GM23248 (cell line): Measurements from ENCODE around the gene UGT1A5. TPM values are rescaled to one million over a fixed set of nuclear protein-coding genes. Genes with fewer than 3 reads are reported as not detected.

Experiments
- DNase-seq: peaks from one replicate; pipeline ENCODE4 v3.0.0-alpha.2; 2015
- H2AFZ ChIP-seq: fragments of 200-600 bp; sonication (generic); 2 replicates; pipeline ENCODE4 v1.6.1; 2016; ENCODE audit warnings: antibody characterized with exemption
- H3F3A ChIP-seq: fragments of 200-600 bp; sonication (generic); 2 replicates; pipeline ENCODE4 v1.6.1; 2016; ENCODE audit warnings: mild to moderate bottlenecking, antibody characterized with exemption, mixed run types; ENCODE audit not compliant: insufficient read depth
- H3K27ac ChIP-seq: fragments of 200-600 bp; sonication (generic); 2 replicates; pipeline ENCODE4 v1.5.1; 2016; ENCODE audit warnings: mild to moderate bottlenecking
- H3K27me3 ChIP-seq: fragments of 200-600 bp; sonication (generic); replicated peaks from 2 replicates; pipeline ENCODE4 v1.6.1; 2016; ENCODE audit warnings: mild to moderate bottlenecking; ENCODE audit not compliant: insufficient read depth
- H3K36me3 ChIP-seq: fragments of 200-600 bp; sonication (generic); 2 replicates; pipeline ENCODE4 v1.6.1; 2016; ENCODE audit warnings: low read depth, mild to moderate bottlenecking
- H3K4me1 ChIP-seq: fragments of 200-600 bp; sonication (generic); 2 replicates; pipeline ENCODE4 v1.6.1; 2016; ENCODE audit warnings: mild to moderate bottlenecking; ENCODE audit not compliant: insufficient read depth
- H3K4me2 ChIP-seq: fragments of 200-600 bp; sonication (generic); one replicate; pipeline ENCODE4 v1.6.1; 2016; ENCODE audit warnings: mild to moderate bottlenecking; ENCODE audit not compliant: unreplicated experiment
- H3K4me3 ChIP-seq: fragments of 200-600 bp; sonication (generic); 2 replicates; pipeline ENCODE4 v1.5.1; 2016; ENCODE audit warnings: mild to moderate bottlenecking
- H3K79me2 ChIP-seq: fragments of 200-600 bp; sonication (generic); 2 replicates; pipeline ENCODE4 v1.6.1; 2016; ENCODE audit warnings: mild to moderate bottlenecking; ENCODE audit not compliant: insufficient read depth
- H3K9ac ChIP-seq: fragments of 200-600 bp; sonication (generic); 2 replicates; pipeline ENCODE4 v1.6.1; 2016; ENCODE audit warnings: mild to moderate bottlenecking
- H3K9me2 ChIP-seq: fragments of 200-600 bp; sonication (generic); 2 replicates; pipeline ENCODE4 v1.6.1; 2016; ENCODE audit warnings: mixed run types, mild to moderate bottlenecking, moderate library complexity; ENCODE audit not compliant: insufficient read depth
- H3K9me3 ChIP-seq: fragments of 200-600 bp; sonication (generic); one replicate; pipeline ENCODE4 v1.6.1; 2017; ENCODE audit warnings: low read depth
- H4K20me1 ChIP-seq: fragments of 200-600 bp; sonication (generic); 2 replicates; pipeline ENCODE4 v1.6.0; 2016; ENCODE audit not compliant: insufficient read depth
- EZH2 ChIP-seq: fragments of 200-600 bp; sonication (generic); IDR thresholded peaks from 2 replicates; pipeline ENCODE4 v1.6.1; 2018; ENCODE audit warnings: antibody characterized with exemption, mild to moderate bottlenecking; ENCODE audit not compliant: insufficient read depth, poor library complexity, severe bottlenecking
- EZH2phosphoT487 ChIP-seq: fragments of 200-600 bp; sonication (generic); IDR thresholded peaks from 2 replicates; pipeline ENCODE4 v1.6.1; 2018; ENCODE audit warnings: antibody characterized with exemption, moderate library complexity, mild to moderate bottlenecking, low read depth; ENCODE audit not compliant: insufficient read depth
- WGBS, 2 experiments: methylation state at CpG; one replicate each; pipeline ENCODE4 v1.1.6; 2015 to 2017; ENCODE audit warnings: low lambda C conversion rate in 2 of 2, low coverage in 1 of 2; ENCODE audit errors: missing lambda C conversion rate in 2 of 2; 5-methylcytosine and 5-hydroxymethylcytosine counted together
- in situ Hi-C: fragments of 300-500 bp; cut with MboI; formaldehyde crosslinking; loops from 2 replicates; pipeline ENCODE4 v1.15.0; 2020
- polyA plus RNA-seq: library from polyadenylated mRNA; unstranded; fragments of >200 nt; fragmentation: Nextera tagmentation; extraction: Ambion mirVana; gene quantifications from 2 replicates; pipeline ENCODE4 v1.2.1, GENCODE V29; 2016
- total RNA-seq: library from RNA; depleted of rRNA; stranded (reverse); fragments of >200 nt; shearing (Covaris generic); gene quantifications from 2 replicates; pipeline ENCODE4 v1.2.3, GENCODE V29; 2014

UGT1A5 gene
- total and polyA plus RNA-seq, 2 experiments from 2014 or later: not detected

DNA sequence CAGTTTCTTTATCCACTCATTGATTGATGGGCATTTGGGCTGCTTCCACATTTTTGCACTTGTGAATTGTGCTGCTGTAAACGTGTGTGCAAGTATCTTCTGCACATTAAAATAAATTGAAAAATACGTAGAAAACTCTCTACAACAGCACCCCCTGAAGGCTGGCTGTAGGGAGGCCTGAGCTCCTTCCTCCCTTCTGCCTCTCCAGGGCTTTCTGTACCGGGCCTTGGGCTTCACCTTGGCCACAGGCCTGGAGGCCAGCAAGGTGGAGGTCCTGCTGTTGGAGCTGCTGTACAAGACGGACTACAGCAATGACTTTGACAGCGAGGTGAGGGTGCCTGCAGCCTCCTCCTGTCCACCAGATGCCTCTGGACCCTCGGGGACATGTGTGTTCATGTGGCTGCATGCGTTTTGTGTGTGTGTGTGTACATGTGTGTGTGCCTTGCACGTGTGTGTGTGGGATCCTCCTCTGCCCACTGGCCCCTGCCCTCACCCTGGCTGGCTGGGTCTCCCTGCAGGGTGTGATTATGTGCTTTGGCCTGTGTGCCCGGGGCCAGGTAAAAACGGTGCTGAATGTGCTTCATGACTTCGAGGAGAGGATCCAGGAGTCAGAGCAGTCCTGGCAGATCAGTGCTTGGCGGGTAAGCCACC lies 94.6 kb downstream of the UGT1A5 start:
- no peak overlapping the region for H3K9ac ChIP-seq
- H3K79me2 ChIP-seq: no peaks in the 10 kb centered on the region
- H4K20me1 ChIP-seq: no peaks in the 10 kb centered on the region
- H3K27me3 ChIP-seq: peaks cover 27% of the 10 kb centered on the region
- no peak overlapping the region for H3K4me2 ChIP-seq
- 28 to 29% methylated on average over 12 of the region's 12 CpGs for WGBS, 2 experiments
- no peaks in the 10 kb centered on the region for H3F3A ChIP-seq
- H3K27ac ChIP-seq: no peak overlapping the region
- no peaks in the 10 kb centered on the region for H3K9me2 ChIP-seq
- no peaks in the 10 kb centered on the region for H3K9me3 ChIP-seq
- H3K36me3 ChIP-seq: no peaks in the 10 kb centered on the region
- TF ChIP-seq EZH2 (no peak), EZH2phosphoT487 (no peak)
- H3K4me3 ChIP-seq: no peak overlapping the region
- no peak for DNase-seq
- H3K4me1 ChIP-seq: no peaks in the 10 kb centered on the region
- in situ Hi-C loops: no loop called here
- no peak overlapping the region for H2AFZ ChIP-seq

DNA sequence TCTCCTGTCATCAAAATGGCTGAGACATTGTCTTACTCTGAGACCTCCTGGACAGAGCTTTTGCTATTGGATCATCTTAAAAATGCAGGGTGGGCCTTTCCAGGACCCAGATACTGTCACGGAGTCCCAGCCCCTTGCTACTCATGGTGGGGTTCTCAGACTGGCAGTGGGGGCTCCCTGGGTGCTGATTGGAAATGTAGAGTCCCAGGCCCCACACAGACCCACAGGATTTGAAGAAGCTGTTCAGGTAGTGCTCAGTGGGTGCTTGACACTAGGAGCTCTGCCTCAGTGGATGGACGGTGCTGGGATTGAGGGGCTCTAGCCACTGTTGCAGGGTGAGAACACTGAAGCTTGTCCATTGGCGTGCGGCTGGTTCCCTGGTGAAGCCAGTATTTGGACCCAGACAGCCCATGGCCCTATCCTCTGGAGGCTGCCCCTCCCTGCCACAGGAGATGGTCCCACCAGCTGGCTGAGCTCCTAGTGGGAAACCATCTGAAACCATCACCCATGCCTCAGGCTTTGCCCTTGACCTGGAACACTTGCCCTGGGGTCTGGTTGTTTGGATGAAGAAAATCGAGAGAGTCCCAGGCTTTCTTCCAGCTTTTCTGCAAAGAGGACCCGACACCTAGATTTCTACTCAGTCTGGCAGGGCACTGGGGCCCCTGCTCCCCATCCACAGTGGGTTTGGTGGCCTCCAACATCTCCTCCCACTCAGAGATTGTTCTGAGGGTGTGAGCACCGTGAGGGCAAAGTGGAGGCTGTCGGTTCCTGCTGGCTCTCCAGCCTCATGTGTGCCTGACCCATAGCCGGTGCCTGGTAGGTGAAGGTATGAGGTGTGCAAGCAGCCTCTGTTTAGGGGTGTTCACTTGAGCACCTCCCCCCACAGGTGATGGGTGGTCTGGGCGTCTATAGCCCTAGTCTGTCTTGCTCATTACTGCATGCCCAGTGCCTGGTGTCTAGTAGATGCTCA lies 95.5 kb downstream of the UGT1A5 start:
- H3K36me3 ChIP-seq: no peaks in the 10 kb centered on the region
- H3K9ac ChIP-seq: no peak overlapping the region
- H3K4me1 ChIP-seq: no peaks in the 10 kb centered on the region
- no peaks in the 10 kb centered on the region for H3F3A ChIP-seq
- H3K4me2 ChIP-seq: no peak overlapping the region
- no peaks in the 10 kb centered on the region for H4K20me1 ChIP-seq
- no peak overlapping the region for H3K4me3 ChIP-seq
- WGBS, 2 experiments: 43 to 53% methylated on average over 10 of the region's 10 CpGs
- DNase-seq: no peak
- in situ Hi-C loops: no loop called here
- H2AFZ ChIP-seq: no peak overlapping the region
- peaks cover 24% of the 10 kb centered on the region for H3K27me3 ChIP-seq
- H3K27ac ChIP-seq: no peak overlapping the region
- no peak for TF ChIP-seq EZH2phosphoT487
- TF ChIP-seq EZH2: no peak
- no peaks in the 10 kb centered on the region for H3K9me2 ChIP-seq
- no peaks in the 10 kb centered on the region for H3K9me3 ChIP-seq
- no peaks in the 10 kb centered on the region for H3K79me2 ChIP-seq

DNA sequence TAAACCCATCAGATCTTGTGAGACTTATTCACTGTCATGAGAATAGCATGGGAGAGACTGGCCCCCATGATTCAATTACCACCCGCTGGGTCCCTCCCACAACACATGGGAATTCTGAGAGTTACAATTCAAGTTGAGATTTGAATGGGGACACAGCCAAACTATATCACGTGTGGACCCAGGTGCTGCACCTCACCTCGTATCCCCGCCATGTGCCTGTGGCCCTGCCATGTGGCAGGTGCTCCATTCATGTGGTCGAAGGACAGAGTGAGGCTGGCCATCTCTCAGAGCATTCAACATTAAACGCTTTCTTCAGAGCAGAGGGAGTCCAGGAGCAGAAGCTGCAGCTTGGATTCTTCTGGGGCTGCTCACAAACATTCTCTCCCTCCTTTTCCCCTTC lies 97.7 kb downstream of the UGT1A5 start:
- Histone ChIP-seq H4K20me1 (no peaks in the 10 kb centered on the region), H3K4me1 (no peaks in the 10 kb centered on the region), H3K9me3 (no peaks in the 10 kb centered on the region), H2AFZ (no peak overlapping the region), H3K9ac (no peak overlapping the region), H3K79me2 (no peaks in the 10 kb centered on the region), H3K36me3 (no peaks in the 10 kb centered on the region), H3K27ac (no peak overlapping the region), H3K4me3 (no peak overlapping the region), H3F3A (no peaks in the 10 kb centered on the region), H3K27me3 (peaks cover 19% of the 10 kb centered on the region), H3K4me2 (no peak overlapping the region), H3K9me2 (no peaks in the 10 kb centered on the region)
- WGBS, 2 experiments: 36 to 37% methylated on average over 6 of the region's 6 CpGs
- no peak for DNase-seq
- in situ Hi-C loops: no loop called here
- TF ChIP-seq EZH2phosphoT487 (no peak), EZH2 (no peak)

DNA sequence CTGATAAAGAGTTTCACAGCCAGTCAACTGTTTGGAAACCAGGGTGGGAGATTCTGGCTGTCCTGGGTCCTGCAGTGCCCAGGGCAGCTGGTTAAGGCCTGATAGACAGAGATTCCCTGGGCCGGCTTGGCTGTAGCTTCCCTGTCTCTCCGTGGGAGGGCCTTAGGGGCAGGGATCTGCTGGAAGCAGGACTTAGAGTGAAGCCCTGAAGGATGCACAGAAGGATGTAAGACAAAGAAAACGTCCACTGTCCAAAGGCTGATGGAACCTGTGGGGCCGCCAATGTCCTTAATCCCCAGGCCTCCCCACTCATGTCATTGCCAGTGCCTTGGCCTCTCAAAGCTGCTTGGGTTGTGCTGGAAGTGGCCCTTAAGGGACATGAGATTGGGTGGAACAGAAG lies 98.4 kb downstream of the UGT1A5 start:
- in situ Hi-C loops: no loop called here
- no peaks in the 10 kb centered on the region for H3K9me2 ChIP-seq
- H3K4me3 ChIP-seq: no peak overlapping the region
- no peaks in the 10 kb centered on the region for H3K79me2 ChIP-seq
- no peaks in the 10 kb centered on the region for H3K9me3 ChIP-seq
- 25 to 30% methylated on average over 4 of the region's 4 CpGs for WGBS, 2 experiments
- H3F3A ChIP-seq: no peaks in the 10 kb centered on the region
- H3K9ac ChIP-seq: no peak overlapping the region
- peaks cover 3% of the 10 kb centered on the region; the same call in 1 of the 2 replicates for H3K4me1 ChIP-seq
- no peak overlapping the region for H3K4me2 ChIP-seq
- no peak for TF ChIP-seq EZH2phosphoT487
- TF ChIP-seq EZH2: no peak
- H4K20me1 ChIP-seq: no peaks in the 10 kb centered on the region
- DNase-seq: no peak
- no peak overlapping the region for H2AFZ ChIP-seq
- no peak overlapping the region for H3K27ac ChIP-seq
- H3K27me3 ChIP-seq: peaks cover 15% of the 10 kb centered on the region
- no peaks in the 10 kb centered on the region for H3K36me3 ChIP-seq
